Parathyroid adenoma (tissue), 2 donors: ENCODE data around the gene MON1B.

ENCODE experiments used
- H2AFZ ChIP-seq: fragments of 300-600 bp; sonication (generic); one replicate; pipeline ENCODE4 v1.7.0; 2017; ENCODE audit warnings: antibody characterized with exemption, mild to moderate bottlenecking
- H3K27ac ChIP-seq: fragments of 300-600 bp; sonication (generic); one replicate; pipeline ENCODE4 v1.7.0; 2017
- H3K27me3 ChIP-seq: fragments of 300-600 bp; sonication (generic); one replicate; pipeline ENCODE4 v1.7.0; 2017; ENCODE audit warnings: low read length; ENCODE audit not compliant: control insufficient read depth, insufficient read depth
- H3K36me3 ChIP-seq: fragments of 300-600 bp; sonication (generic); one replicate; pipeline ENCODE4 v1.7.0; 2017; ENCODE audit warnings: low read length; ENCODE audit not compliant: control insufficient read depth, insufficient read depth
- H3K4me1 ChIP-seq: fragments of 300-600 bp; sonication (generic); one replicate; pipeline ENCODE4 v1.7.0; 2017; ENCODE audit warnings: control low read depth
- H3K4me2 ChIP-seq: fragments of 300-600 bp; sonication (generic); one replicate; pipeline ENCODE4 v1.7.0; 2017; ENCODE audit warnings: low read length
- H3K4me3 ChIP-seq: fragments of 300-600 bp; sonication (generic); one replicate; pipeline ENCODE4 v1.7.0; 2017; ENCODE audit warnings: low read depth, low read length
- H3K79me2 ChIP-seq: fragments of 300-600 bp; sonication (generic); one replicate; pipeline ENCODE4 v1.7.0; 2017; ENCODE audit warnings: control low read depth
- H3K9ac ChIP-seq: fragments of 300-600 bp; sonication (generic); one replicate; pipeline ENCODE4 v1.7.0; 2017; ENCODE audit warnings: mild to moderate bottlenecking
- H3K9me3 ChIP-seq: fragments of 300-600 bp; sonication (generic); one replicate; pipeline ENCODE4 v1.7.0; 2017; ENCODE audit warnings: low read length; ENCODE audit not compliant: control insufficient read depth
- CTCF ChIP-seq: fragments of 300-600 bp; sonication (generic); IDR thresholded peaks from one replicate; pipeline ENCODE4 v1.7.0; 2017; ENCODE audit warnings: antibody characterized with exemption, mild to moderate bottlenecking
- donor health status: primary hyperparathyroidism.

MON1B gene

GRCh38 chr16:77194295-77195231, 3.6 kb downstream of the MON1B start:
- no peak overlapping the region for H3K4me3 ChIP-seq
- no peaks in the 10 kb centered on the region for H3K9me3 ChIP-seq
- TF ChIP-seq CTCF: no peak
- H3K27me3 ChIP-seq: no peaks in the 10 kb centered on the region
- H3K9ac ChIP-seq: no peak overlapping the region
- H3K79me2 ChIP-seq: no peaks in the 10 kb centered on the region
- H3K4me2 ChIP-seq: no peak overlapping the region
- no peaks in the 10 kb centered on the region for H3K36me3 ChIP-seq
- H3K4me1 ChIP-seq: peaks cover 5% of the 10 kb centered on the region
- no peak overlapping the region for H3K27ac ChIP-seq
- H2AFZ ChIP-seq: no peak overlapping the region

- TF ChIP-seq CTCF: no peak
- no peak overlapping the region for H3K4me3 ChIP-seq
- no peak overlapping the region for H3K9ac ChIP-seq
- H3K9me3 ChIP-seq: no peaks in the 10 kb centered on the region
- H3K27ac ChIP-seq: no peak overlapping the region
- no peak overlapping the region for H3K4me2 ChIP-seq
- H3K36me3 ChIP-seq: no peaks in the 10 kb centered on the region
- H2AFZ ChIP-seq: no peak overlapping the region
- peaks cover 5% of the 10 kb centered on the region for H3K4me1 ChIP-seq
- H3K79me2 ChIP-seq: no peaks in the 10 kb centered on the region
- H3K27me3 ChIP-seq: no peaks in the 10 kb centered on the region
These were observed 4.4 kb downstream of the MON1B start for GRCh38 chr16:77195411-77195810.

- H3K4me2 ChIP-seq: no peak overlapping the region
- H3K4me3 ChIP-seq: no peak overlapping the region
- H3K79me2 ChIP-seq: no peaks in the 10 kb centered on the region
- no peaks in the 10 kb centered on the region for H3K27me3 ChIP-seq
- TF ChIP-seq CTCF: no peak
- no peaks in the 10 kb centered on the region for H3K4me1 ChIP-seq
- H2AFZ ChIP-seq: no peak overlapping the region
- H3K9ac ChIP-seq: no peak overlapping the region
- no peaks in the 10 kb centered on the region for H3K9me3 ChIP-seq
- no peak overlapping the region for H3K27ac ChIP-seq
- no peaks in the 10 kb centered on the region for H3K36me3 ChIP-seq
These were observed 6.8 kb downstream of the MON1B start for GRCh38 chr16:77197747-77198146.

GRCh38 chr16:77199211-77199610, 8.2 kb downstream of the MON1B start, which contains the start of gene SYCE1L:
SYCE1L (plus strand) TSS chr16:77199408; CDS start chr16:77199452, 44 bp downstream.
- Histone ChIP-seq H3K9me3 (no peaks in the 10 kb centered on the region), H3K79me2 (no peaks in the 10 kb centered on the region), H3K4me3 (no peak within 1 kb of the TSS), H3K36me3 (no peaks in the 10 kb centered on the region), H3K4me2 (no peak within 1 kb of the TSS), H3K4me1 (no peaks in the 10 kb centered on the region), H3K9ac (no peak within 1 kb of the TSS), H3K27me3 (no peaks in the 10 kb centered on the region), H2AFZ (no peak within 1 kb of the TSS), H3K27ac (no peak within 1 kb of the TSS)
- no peak for TF ChIP-seq CTCF

GRCh38 chr16:77206533-77206932, 15.5 kb downstream of the MON1B start:
- H3K27ac ChIP-seq: no peak overlapping the region
- H3K4me3 ChIP-seq: no peak overlapping the region
- no peaks in the 10 kb centered on the region for H3K36me3 ChIP-seq
- H3K79me2 ChIP-seq: no peaks in the 10 kb centered on the region
- no peaks in the 10 kb centered on the region for H3K27me3 ChIP-seq
- TF ChIP-seq CTCF: no peak
- no peak overlapping the region for H3K9ac ChIP-seq
- H3K9me3 ChIP-seq: no peaks in the 10 kb centered on the region
- H3K4me2 ChIP-seq: no peak overlapping the region
- no peak overlapping the region for H2AFZ ChIP-seq
- H3K4me1 ChIP-seq: no peaks in the 10 kb centered on the region
